Ovary (tissue), 3 donors: Measurements from ENCODE around the gene ARPC5L.

Source experiments
- CTCF ChIP-seq, 3 donors: fragments of 450-650 bp in 2 of 3; fragments of 200-600 bp in 1 of 3; IDR thresholded peaks; one replicate each; pipeline versions ENCODE4 v1.5.1 to v1.8.0; 2016 to 2022; ENCODE audit warnings: antibody characterized with exemption in 3 of 3, mild to moderate bottlenecking in 1 of 3
- EP300 ChIP-seq: sonication (generic); formaldehyde crosslinking; IDR thresholded peaks from one replicate; pipeline ENCODE4 v1.6.1; 2017; ENCODE audit warnings: antibody characterized with exemption
- POLR2A ChIP-seq: fragments of 450-650 bp; IDR thresholded peaks from one replicate; pipeline ENCODE4 v1.6.1; 2017; ENCODE audit warnings: antibody characterized with exemption, mild to moderate bottlenecking, moderate library complexity
- donor health status: DM: no; HTN: no; CAD: no.

- TF ChIP-seq CTCF (IDR thresholded peaks at IDR 0.05) (no peak), EP300 (no peak), POLR2A (no peak)
Measured at GRCh38 chr9:124854161-124854560, 7.8 kb upstream of the ARPC5L start.
